ENCODE data around the gene LEFTY1.
"Not testable (repeated sequence)": the region's sequence is repeated elsewhere in the genome, so short reads cannot be mapped to it uniquely, and the experiment has no call there.

The LEFTY1 gene

GRCh38 chr1:225896494-225896893 lies 7.5 kb upstream of the LEFTY1 start:
- no peak overlapping the region for H3K4me3 ChIP-seq (ENCODE audit: low read length)
- DNase-seq (ENCODE audit: low read depth): no peak
- TF ChIP-seq CTCF (conservative IDR thresholded peaks at IDR 0.05; ENCODE audit: low read depth, low read length): no peak

GRCh38 chr1:225892307-225892706 lies 3.4 kb upstream of the LEFTY1 start:
- no peak for DNase-seq (ENCODE audit: low read depth)
- H3K4me3 ChIP-seq (ENCODE audit: low read length): no peak overlapping the region
- no peak for TF ChIP-seq CTCF (conservative IDR thresholded peaks at IDR 0.05; ENCODE audit: low read depth, low read length)

GRCh38 chr1:225891229-225891972 lies 2.5 kb upstream of the LEFTY1 start:
- no peak for DNase-seq (ENCODE audit: low read depth)
- no peak overlapping the region for H3K4me3 ChIP-seq (ENCODE audit: low read length)
- no peak for TF ChIP-seq CTCF (conservative IDR thresholded peaks at IDR 0.05; ENCODE audit: low read depth, low read length)

- DNase-seq (ENCODE audit: low read depth): no peak
- TF ChIP-seq CTCF (conservative IDR thresholded peaks at IDR 0.05; ENCODE audit: low read depth, low read length): no peak
- H3K4me3 ChIP-seq (ENCODE audit: low read length): no peak overlapping the region
These were observed 1.6 kb upstream of the LEFTY1 start for GRCh38 chr1:225890346-225891228.

GRCh38 chr1:225889743-225890142 lies 797 bp upstream of the LEFTY1 start:
- no peak for DNase-seq (ENCODE audit: low read depth)
- TF ChIP-seq CTCF (conservative IDR thresholded peaks at IDR 0.05; ENCODE audit: low read depth, low read length): no peak
- no peak overlapping the region for H3K4me3 ChIP-seq (ENCODE audit: low read length)

- no peak for TF ChIP-seq CTCF (conservative IDR thresholded peaks at IDR 0.05; ENCODE audit: low read depth, low read length)
- no peak for DNase-seq (ENCODE audit: low read depth)
- no peak overlapping the region for H3K4me3 ChIP-seq (ENCODE audit: low read length)
These were observed 553 bp downstream of the LEFTY1 start for GRCh38 chr1:225888289-225888897.

- not testable (repeated sequence) for H3K4me3 ChIP-seq (ENCODE audit: low read length); DNase-seq (ENCODE audit: low read depth)
These were observed 1.2 kb downstream of the LEFTY1 start for GRCh38 chr1:225887554-225888288.
